IPS-11a (cell line): Measurements from ENCODE around the gene TSKU.
"Not testable (repeated sequence)": the region's sequence is repeated elsewhere in the genome, so short reads cannot be mapped to it uniquely, and the experiment has no call there.

Experiments
- H3K4me3 ChIP-seq: one replicate; pipeline ENCODE4 v1.5.1; 2013; ENCODE audit warnings: low read depth, low read length, control low read depth

TSKU gene, protein sequence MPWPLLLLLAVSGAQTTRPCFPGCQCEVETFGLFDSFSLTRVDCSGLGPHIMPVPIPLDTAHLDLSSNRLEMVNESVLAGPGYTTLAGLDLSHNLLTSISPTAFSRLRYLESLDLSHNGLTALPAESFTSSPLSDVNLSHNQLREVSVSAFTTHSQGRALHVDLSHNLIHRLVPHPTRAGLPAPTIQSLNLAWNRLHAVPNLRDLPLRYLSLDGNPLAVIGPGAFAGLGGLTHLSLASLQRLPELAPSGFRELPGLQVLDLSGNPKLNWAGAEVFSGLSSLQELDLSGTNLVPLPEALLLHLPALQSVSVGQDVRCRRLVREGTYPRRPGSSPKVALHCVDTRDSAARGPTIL

DNA sequence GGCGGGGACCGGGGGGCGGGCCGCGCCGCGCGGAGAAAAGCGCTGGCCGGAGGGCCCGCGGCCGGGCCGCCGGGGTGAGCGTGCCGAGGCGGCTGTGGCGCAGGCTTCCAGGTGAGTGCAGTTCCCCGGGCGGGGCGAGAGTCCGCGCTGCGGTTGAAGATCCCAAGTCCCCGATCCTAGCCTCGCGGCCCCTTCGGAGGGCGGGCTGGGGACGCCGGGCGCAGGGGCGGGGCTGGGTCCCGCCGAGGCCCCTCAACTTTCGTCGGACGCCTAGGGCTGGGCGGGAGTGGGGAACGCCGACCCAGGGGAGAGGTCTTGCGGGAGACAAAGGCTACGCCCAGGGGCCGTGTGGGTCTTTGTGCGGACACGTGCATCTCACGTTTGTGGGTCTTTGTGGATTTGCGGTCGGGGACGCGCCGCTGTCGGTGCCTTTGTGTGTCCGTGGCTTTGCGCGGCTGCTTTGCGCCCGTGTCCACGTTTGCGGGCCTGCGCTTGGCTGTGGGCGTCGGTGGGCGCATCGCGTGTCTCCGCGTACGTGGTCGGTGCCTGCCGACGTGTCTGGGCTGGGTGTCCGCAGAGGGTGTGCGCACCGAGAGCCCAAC, at the start of gene TSKU:
Gene TSKU, plus strand, starts transcription at position 63 of the 602 bp plus-strand sequence. CDS start 12,261 bp downstream, outside the sequence.
- peak within 1 kb of the TSS; percentile 96 for H3K4me3 ChIP-seq

GRCh38 chr11:76733906-76734305, 49.2 kb upstream of the TSKU start:
- H3K4me3 ChIP-seq: not testable (repeated sequence)

DNA sequence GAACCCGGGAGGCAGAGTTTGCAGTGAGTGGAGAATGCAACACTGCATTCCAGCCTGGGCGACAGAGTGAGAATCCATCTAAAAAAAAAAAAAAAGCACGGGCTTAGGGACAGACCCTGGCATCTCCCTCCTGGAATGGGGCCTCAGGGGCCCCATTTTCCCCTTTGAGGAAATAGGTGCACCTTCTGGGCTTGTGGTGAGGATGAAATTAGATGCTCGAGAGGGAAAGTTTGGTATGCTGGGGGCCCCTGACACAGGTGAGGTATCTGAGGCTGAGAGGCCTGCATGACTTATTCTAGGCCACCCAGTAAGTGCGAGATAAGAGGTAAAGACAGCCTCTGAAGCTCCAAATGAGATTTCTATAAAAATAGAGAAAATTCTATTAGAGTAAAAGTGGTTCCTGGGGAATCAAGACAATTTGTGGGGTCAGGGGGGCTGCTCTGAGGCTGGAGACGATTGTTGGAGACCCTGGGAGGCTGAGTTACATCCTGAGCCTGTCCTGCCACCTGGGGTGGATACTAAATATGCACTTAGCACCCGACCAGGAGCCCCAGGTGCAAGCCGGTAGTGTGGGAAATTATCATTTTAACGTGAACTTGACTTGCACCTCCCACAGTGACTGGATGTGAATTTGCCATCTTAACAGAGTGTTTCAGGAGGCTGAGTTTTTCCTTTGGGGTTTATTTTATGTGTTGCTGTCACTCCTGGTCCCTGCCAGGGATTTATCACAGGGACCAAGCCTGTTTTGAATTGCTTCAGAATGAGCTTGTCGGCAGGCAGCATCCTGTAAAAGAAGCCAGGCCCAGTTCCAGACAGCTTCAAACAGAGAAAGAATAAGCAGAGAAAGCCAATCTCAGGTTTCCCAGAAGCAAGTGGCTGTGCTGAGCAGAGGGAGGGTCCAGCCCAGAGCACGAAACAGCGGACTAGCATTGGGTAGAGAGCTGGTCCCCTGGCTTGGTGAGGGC, 48.4 kb upstream of the TSKU start:
- H3K4me3 ChIP-seq: no peak overlapping the region

GRCh38 chr11:76735841-76736240, 47.3 kb upstream of the TSKU start:
- no peak overlapping the region for H3K4me3 ChIP-seq

DNA sequence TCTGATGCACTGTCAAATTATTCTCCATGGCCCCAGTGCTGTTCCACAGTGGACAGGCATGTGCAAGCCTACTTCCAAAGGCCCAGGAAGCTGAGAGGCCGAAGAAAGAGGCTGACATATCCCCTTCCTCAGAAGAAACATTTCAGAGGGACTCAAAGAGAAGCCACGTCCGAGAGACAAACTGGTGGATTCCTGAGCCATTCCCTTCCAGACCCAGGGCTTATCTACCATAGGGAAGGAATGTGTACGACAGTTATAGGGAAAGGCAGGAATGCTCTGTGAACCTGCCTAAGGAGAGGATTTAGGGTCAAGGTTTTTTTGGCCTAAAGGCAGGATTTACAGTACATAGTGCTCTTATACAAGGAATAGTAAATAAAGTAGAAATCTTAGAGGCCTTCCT, 46.9 kb upstream of the TSKU start:
- H3K4me3 ChIP-seq: no peak overlapping the region

DNA sequence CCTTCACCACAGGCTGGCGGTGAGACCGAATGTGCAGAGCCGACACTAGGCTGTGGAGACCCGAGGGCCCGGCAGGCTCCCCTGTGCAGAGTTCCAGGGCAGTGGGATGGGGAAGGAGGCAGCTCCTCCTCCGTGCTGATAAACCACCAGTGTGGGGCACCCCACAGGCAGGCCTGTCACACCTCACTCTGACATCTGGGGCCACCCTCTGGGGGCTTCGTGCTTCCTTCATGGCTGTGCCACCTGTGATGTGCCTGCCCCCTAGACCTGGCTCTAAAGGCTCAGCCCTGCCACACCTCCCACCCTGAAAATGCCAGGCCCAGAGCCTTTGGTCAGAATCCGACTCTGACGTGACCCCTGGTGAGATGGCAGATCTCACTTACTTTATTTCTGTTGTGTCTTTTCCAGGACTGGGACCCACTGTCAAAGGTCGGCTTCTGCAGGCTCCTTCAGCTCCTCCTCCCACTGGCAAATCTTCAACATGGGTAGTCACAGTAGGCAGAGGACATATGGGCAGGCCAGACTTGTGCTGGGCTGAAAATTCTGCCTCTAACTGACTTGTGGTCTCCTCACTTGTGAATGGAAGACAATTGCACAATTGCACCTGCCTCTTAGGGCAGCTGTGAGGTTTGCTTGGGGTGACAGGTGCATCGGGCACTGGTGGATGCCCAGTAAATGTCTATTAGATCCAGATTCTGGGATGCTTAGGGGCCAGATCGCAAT, 46.2 kb upstream of the TSKU start:
- H3K4me3 ChIP-seq: no peak overlapping the region

GRCh38 chr11:76738618-76739240, 44.4 kb upstream of the TSKU start:
- no peak overlapping the region for H3K4me3 ChIP-seq

DNA sequence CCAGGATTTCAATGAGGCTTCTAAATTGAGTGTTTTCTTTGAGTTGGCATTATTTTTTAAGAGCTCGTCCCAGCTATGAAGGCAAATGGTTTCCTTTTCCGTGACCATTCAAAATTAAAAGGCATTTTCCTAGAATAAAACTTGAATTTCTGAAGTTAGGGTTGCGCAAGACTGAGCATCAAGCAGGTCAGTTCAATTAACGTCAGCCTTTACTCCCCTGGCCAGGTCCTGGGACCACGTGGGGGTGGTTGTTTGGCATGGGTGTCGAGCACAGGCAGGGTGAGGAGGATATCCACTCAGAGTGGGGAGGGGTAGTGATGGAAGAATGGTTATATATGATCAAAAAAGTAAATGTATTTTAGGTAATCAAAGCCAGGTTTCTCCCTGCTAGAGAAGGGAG, 43.4 kb upstream of the TSKU start:
- H3K4me3 ChIP-seq: no peak overlapping the region

GRCh38 chr11:76740772-76741171, 42.4 kb upstream of the TSKU start:
- H3K4me3 ChIP-seq: no peak overlapping the region

DNA sequence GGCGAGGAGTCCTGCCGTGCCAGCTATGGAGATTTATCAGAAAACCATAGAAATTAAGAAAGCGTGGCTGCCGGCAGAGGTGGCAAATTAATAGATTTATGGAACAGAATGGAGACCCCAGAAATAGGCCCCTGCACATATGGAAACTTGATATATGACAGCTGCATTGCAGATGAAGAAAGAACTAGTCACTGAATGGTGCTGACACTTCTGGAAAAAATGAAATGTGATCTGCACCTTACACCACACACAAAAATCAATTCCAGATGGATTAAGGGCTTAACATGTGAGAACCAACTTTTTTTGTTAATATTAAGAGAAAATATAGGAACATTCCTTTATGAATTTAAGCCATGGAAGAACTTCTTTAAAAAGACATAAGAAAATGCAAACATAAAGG, 40.3 kb upstream of the TSKU start:
- no peak overlapping the region for H3K4me3 ChIP-seq

DNA sequence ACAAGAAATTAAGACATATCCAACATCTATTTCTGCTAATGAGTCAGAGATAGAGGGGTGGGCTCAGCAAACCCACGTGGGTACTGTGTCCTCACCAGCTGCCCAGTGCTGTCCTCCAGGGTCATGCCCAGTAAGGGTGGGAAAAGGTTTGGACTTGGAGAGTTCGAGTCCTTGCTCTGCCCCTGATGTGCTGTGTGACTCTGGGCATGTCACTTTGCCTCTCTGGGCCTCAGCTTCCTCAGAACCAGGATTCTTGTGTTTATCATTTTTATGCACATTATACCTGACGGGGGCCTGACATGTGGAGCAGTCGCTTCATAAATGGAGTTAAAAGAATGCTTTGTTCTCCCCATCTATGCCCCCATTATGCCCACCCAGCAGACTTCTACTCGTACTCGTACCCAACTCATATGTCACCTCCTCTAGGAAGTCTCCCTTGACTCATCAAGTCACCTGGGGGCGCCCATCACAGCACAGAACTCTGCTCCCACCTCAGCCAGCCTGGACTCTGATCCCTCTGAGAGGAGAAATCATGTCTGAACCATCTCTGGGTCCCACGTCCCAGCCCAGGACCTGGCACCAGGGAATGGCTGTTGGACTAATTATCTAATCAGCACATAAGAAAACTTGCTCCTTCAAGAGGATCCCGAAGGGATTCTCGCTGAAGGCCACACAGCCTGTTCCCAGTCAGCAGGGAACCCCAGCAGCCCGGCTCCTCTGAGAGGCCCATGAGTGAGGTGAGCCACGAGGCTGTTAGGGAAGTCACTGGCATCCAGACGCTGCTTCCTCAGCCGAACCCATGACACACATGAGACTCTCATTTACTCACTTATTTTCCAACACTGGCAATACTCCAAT, 38.7 kb upstream of the TSKU start:
- H3K4me3 ChIP-seq: no peak overlapping the region

DNA sequence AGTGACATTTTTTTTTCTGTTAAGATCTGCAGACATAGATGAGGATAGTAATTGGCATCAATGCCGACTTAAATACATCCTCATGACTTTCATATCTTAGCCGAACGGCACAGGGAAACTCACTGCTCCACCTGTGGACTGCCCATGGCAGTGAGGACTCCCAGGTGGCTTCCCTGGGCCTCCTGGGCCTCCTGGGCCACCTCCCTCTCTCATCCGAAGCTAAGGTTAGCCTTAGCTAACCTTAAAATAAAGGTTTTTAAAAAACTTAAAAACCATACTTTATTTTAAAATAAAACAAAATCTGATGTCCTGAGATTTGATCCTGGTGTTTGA, 38.1 kb upstream of the TSKU start:
- H3K4me3 ChIP-seq: no peak overlapping the region

DNA sequence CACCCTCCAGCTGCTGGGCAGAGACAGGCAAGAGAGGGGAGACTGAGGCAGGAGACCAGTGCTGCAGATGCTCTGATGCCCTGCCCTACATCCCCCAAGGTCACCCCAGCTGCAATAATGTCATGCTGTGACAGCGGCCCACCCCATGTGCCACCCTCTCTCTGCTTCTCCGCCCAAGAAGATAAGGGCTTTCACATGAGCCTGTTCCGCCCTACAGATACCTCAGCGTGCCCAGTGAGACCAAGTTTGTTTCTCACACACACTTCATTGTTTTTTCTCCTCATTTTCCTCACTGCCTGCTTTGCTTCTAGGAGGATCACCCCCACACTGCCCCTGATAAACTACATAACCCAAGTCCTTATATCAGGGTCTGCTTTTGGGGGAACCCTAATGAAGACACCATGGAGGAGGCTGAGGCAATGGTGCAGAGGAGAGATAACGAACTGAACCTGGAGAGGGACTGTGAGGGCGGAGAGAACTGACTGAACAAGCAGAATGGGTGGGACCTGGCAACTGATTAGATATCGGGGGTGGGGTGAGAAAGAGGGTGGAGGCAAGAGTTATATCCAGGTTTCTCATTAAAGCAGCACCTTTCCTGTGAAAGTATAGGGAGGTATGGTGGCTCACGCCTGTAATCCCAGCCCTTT, 37.5 kb upstream of the TSKU start:
- no peak overlapping the region for H3K4me3 ChIP-seq

GRCh38 chr11:76747153-76747914, 35.8 kb upstream of the TSKU start:
- no peak overlapping the region for H3K4me3 ChIP-seq

- H3K4me3 ChIP-seq: no peak overlapping the region
Measured at GRCh38 chr11:76747915-76748860, 35.0 kb upstream of the TSKU start.

DNA sequence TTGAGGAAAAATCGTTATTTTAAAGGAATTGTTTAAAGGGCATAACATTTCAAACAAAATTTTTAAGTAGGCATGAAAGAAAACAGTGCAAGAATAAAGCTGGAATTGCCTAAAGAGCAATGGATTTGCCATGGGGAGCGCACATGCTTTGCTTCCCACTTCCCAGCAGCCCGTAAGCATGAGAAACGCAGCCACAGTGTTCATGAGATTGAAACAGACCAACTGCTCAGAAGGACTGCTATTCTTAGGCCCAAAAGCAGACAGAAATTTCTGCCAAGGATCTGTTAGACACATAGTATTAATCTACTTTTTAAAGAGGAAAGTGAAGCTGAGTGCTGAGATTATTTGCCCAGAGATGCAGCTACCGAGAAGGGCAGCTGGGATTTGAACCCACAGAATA, 34.2 kb upstream of the TSKU start:
- H3K4me3 ChIP-seq: no peak overlapping the region

GRCh38 chr11:76750067-76750466, 33.1 kb upstream of the TSKU start:
- no peak overlapping the region for H3K4me3 ChIP-seq
